ENCODE measurements around the gene TAF4. TPM values are rescaled to one million over a fixed set of nuclear protein-coding genes. Genes with fewer than 3 reads are reported as not detected.

The TAF4 gene
- total and polyA plus RNA-seq, 2 of the 13 experiments (the other 11 are each of a cell fraction or from before 2014, with no cell fraction given) = 5.9 to 12.0 TPM

- TF ChIP-seq HMGXB3 (CRISPR knock-in tag; IDR thresholded peaks at IDR 0.05; ENCODE audit: borderline replicate concordance) (no peak), ZNF281 (CRISPR knock-in tag; IDR thresholded peaks at IDR 0.05; ENCODE audit: borderline replicate concordance) (peak; percentile 46; the same call in 1 of the 2 replicates), TFDP1 (CRISPR knock-in tag; IDR thresholded peaks at IDR 0.05; ENCODE audit: borderline replicate concordance) (no peak; the same call in 1 of the 2 replicates), SIN3A (IDR thresholded peaks at IDR 0.05; ENCODE audit: borderline replicate concordance, low read depth, low read length) (peak; percentile 54; the same call in 1 of the 2 replicates), ZNF883 (CRISPR knock-in tag; IDR thresholded peaks at IDR 0.05; ENCODE audit: not compliant biosample characterization) (peak; percentile 8), ZNF264 (CRISPR knock-in tag; IDR thresholded peaks at IDR 0.05) (peak; percentile 4; the same call in 1 of the 2 replicates), ZNF629 (CRISPR knock-in tag; conservative IDR thresholded peaks at IDR 0.05) (peak; percentile 100), ZNF543 (CRISPR knock-in tag; IDR thresholded peaks at IDR 0.05) (no peak), ZNF136 (CRISPR knock-in tag; IDR thresholded peaks at IDR 0.05; ENCODE audit: low read depth) (no peak), BCLAF1 (IDR thresholded peaks at IDR 0.05) (no peak), TSC22D2 (CRISPR knock-in tag; IDR thresholded peaks at IDR 0.05; ENCODE audit: borderline replicate concordance) (no peak), TP53 (CRISPR knock-in tag; conservative IDR thresholded peaks at IDR 0.05) (0 out of 2 replicates have a peak, but pooled peaks have one; percentile 57), ZNF788 (CRISPR knock-in tag; IDR thresholded peaks at IDR 0.05; ENCODE audit: borderline replicate concordance) (no peak), ZSCAN21 (CRISPR knock-in tag; IDR thresholded peaks at IDR 0.05; ENCODE audit: borderline replicate concordance) (no peak)
Observed at GRCh38 chr20:61965606-61966491, 99.8 kb downstream of the TAF4 start (continued).

Data from HepG2 (cell line).